GM23248 (cell line): ENCODE results near the gene ATP6V0C. TPM values are rescaled to one million over a fixed set of nuclear protein-coding genes. Genes with fewer than 3 reads are reported as not detected.

Source experiments
- DNase-seq: peaks from one replicate; pipeline ENCODE4 v3.0.0-alpha.2; 2015
- H2AFZ ChIP-seq: fragments of 200-600 bp; sonication (generic); 2 replicates; pipeline ENCODE4 v1.6.1; 2016; ENCODE audit warnings: antibody characterized with exemption
- H3F3A ChIP-seq: fragments of 200-600 bp; sonication (generic); 2 replicates; pipeline ENCODE4 v1.6.1; 2016; ENCODE audit warnings: mild to moderate bottlenecking, antibody characterized with exemption, mixed run types; ENCODE audit not compliant: insufficient read depth
- H3K27ac ChIP-seq: fragments of 200-600 bp; sonication (generic); 2 replicates; pipeline ENCODE4 v1.5.1; 2016; ENCODE audit warnings: mild to moderate bottlenecking
- H3K27me3 ChIP-seq: fragments of 200-600 bp; sonication (generic); replicated peaks from 2 replicates; pipeline ENCODE4 v1.6.1; 2016; ENCODE audit warnings: mild to moderate bottlenecking; ENCODE audit not compliant: insufficient read depth
- H3K36me3 ChIP-seq: fragments of 200-600 bp; sonication (generic); 2 replicates; pipeline ENCODE4 v1.6.1; 2016; ENCODE audit warnings: low read depth, mild to moderate bottlenecking
- H3K4me1 ChIP-seq: fragments of 200-600 bp; sonication (generic); 2 replicates; pipeline ENCODE4 v1.6.1; 2016; ENCODE audit warnings: mild to moderate bottlenecking; ENCODE audit not compliant: insufficient read depth
- H3K4me2 ChIP-seq: fragments of 200-600 bp; sonication (generic); one replicate; pipeline ENCODE4 v1.6.1; 2016; ENCODE audit warnings: mild to moderate bottlenecking; ENCODE audit not compliant: unreplicated experiment
- H3K4me3 ChIP-seq: fragments of 200-600 bp; sonication (generic); 2 replicates; pipeline ENCODE4 v1.5.1; 2016; ENCODE audit warnings: mild to moderate bottlenecking
- H3K79me2 ChIP-seq: fragments of 200-600 bp; sonication (generic); 2 replicates; pipeline ENCODE4 v1.6.1; 2016; ENCODE audit warnings: mild to moderate bottlenecking; ENCODE audit not compliant: insufficient read depth
- H3K9ac ChIP-seq: fragments of 200-600 bp; sonication (generic); 2 replicates; pipeline ENCODE4 v1.6.1; 2016; ENCODE audit warnings: mild to moderate bottlenecking
- H3K9me2 ChIP-seq: fragments of 200-600 bp; sonication (generic); 2 replicates; pipeline ENCODE4 v1.6.1; 2016; ENCODE audit warnings: mixed run types, mild to moderate bottlenecking, moderate library complexity; ENCODE audit not compliant: insufficient read depth
- H3K9me3 ChIP-seq: fragments of 200-600 bp; sonication (generic); one replicate; pipeline ENCODE4 v1.6.1; 2017; ENCODE audit warnings: low read depth
- H4K20me1 ChIP-seq: fragments of 200-600 bp; sonication (generic); 2 replicates; pipeline ENCODE4 v1.6.0; 2016; ENCODE audit not compliant: insufficient read depth
- EZH2 ChIP-seq: fragments of 200-600 bp; sonication (generic); IDR thresholded peaks from 2 replicates; pipeline ENCODE4 v1.6.1; 2018; ENCODE audit warnings: antibody characterized with exemption, mild to moderate bottlenecking; ENCODE audit not compliant: insufficient read depth, poor library complexity, severe bottlenecking
- EZH2phosphoT487 ChIP-seq: fragments of 200-600 bp; sonication (generic); IDR thresholded peaks from 2 replicates; pipeline ENCODE4 v1.6.1; 2018; ENCODE audit warnings: antibody characterized with exemption, moderate library complexity, mild to moderate bottlenecking, low read depth; ENCODE audit not compliant: insufficient read depth
- WGBS, 2 experiments: methylation state at CpG; one replicate each; pipeline ENCODE4 v1.1.6; 2015 to 2017; ENCODE audit warnings: low lambda C conversion rate in 2 of 2, low coverage in 1 of 2; ENCODE audit errors: missing lambda C conversion rate in 2 of 2; 5-methylcytosine and 5-hydroxymethylcytosine counted together
- in situ Hi-C: fragments of 300-500 bp; cut with MboI; formaldehyde crosslinking; loops from 2 replicates; pipeline ENCODE4 v1.15.0; 2020
- polyA plus RNA-seq: library from polyadenylated mRNA; unstranded; fragments of >200 nt; fragmentation: Nextera tagmentation; extraction: Ambion mirVana; gene quantifications from 2 replicates; pipeline ENCODE4 v1.2.1, GENCODE V29; 2016
- total RNA-seq: library from RNA; depleted of rRNA; stranded (reverse); fragments of >200 nt; shearing (Covaris generic); gene quantifications from 2 replicates; pipeline ENCODE4 v1.2.3, GENCODE V29; 2014

The ATP6V0C gene
- total and polyA plus RNA-seq, 2 experiments from 2014 or later = 43.2 to 186 TPM

DNA sequence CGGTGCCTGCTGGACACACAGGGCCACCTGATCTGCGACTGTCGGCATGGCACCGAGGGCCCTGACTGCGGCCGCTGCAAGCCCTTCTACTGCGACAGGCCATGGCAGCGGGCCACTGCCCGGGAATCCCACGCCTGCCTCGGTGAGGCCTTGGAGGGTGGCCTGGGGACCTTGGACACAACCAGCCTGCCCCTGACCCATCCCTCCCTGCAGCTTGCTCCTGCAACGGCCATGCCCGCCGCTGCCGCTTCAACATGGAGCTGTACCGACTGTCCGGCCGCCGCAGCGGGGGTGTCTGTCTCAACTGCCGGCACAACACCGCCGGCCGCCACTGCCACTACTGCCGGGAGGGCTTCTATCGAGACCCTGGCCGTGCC, 41.3 kb upstream of the ATP6V0C start:
- H3K9me3 ChIP-seq = no peaks in the 10 kb centered on the region

DNA sequence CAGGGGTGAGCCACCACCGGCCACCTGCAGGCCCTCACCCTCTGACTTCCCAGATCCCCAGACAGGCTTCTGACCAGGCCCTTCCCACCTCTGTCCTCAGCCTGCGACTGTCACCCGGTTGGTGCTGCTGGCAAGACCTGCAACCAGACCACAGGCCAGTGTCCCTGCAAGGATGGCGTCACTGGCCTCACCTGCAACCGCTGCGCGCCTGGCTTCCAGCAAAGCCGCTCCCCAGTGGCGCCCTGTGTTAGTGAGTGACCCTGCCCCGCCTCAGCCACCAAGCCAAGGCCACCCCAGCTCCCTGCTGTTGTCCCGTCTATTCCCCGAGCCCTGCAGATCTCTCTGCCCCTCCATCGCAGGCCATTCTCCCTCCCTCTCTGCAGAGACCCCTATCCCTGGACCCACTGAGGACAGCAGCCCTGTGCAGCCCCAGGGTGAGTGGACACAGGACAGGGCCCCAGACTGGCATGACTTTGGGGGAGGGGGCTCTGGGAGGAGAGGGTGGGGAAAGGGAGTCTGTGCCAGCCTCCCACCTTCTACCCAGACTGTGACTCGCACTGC, 40.8 kb upstream of the ATP6V0C start:
- WGBS, 2 experiments = 87 to 93% methylated on average over 10 to 14 of the region's 14 CpGs
- peaks cover 23% of the 10 kb centered on the region for H3K79me2 ChIP-seq
- no peaks in the 10 kb centered on the region for H3K27me3 ChIP-seq
- no peaks in the 10 kb centered on the region for H3F3A ChIP-seq
- H3K9me2 ChIP-seq = no peaks in the 10 kb centered on the region
- H3K9ac ChIP-seq = no peak overlapping the region
- H3K4me3 ChIP-seq = no peak overlapping the region
- in situ Hi-C loops = no loop called here
- H3K27ac ChIP-seq = no peak overlapping the region
- DNase-seq = no peak
- H4K20me1 ChIP-seq = no peaks in the 10 kb centered on the region
- H3K36me3 ChIP-seq = no peaks in the 10 kb centered on the region
- TF ChIP-seq EZH2 = no peak
- no peak for TF ChIP-seq EZH2phosphoT487
- H3K4me1 ChIP-seq = no peaks in the 10 kb centered on the region; the same call in 1 of the 2 replicates
- H3K4me2 ChIP-seq = no peak overlapping the region
- no peak overlapping the region for H2AFZ ChIP-seq
- no peaks in the 10 kb centered on the region for H3K9me3 ChIP-seq

More for the DNA sequence above, 41.3 kb upstream of the ATP6V0C start:
- no peak overlapping the region for H2AFZ ChIP-seq
- no peak overlapping the region for H3K9ac ChIP-seq
- no peaks in the 10 kb centered on the region for H3K27me3 ChIP-seq
- no peak overlapping the region for H3K4me3 ChIP-seq
- H3K27ac ChIP-seq = no peak overlapping the region
- in situ Hi-C loops = no loop called here
- whole genome bisulfite sequencing, 2 experiments = 94 to 97% methylated on average over 26 to 27 of the region's 27 CpGs
- no peaks in the 10 kb centered on the region for H3K9me2 ChIP-seq
- TF ChIP-seq EZH2 (no peak), EZH2phosphoT487 (no peak)
- no peak overlapping the region for H3K4me2 ChIP-seq
- no peaks in the 10 kb centered on the region for H3F3A ChIP-seq
- H4K20me1 ChIP-seq = no peaks in the 10 kb centered on the region
- peaks cover 20% of the 10 kb centered on the region for H3K79me2 ChIP-seq
- no peaks in the 10 kb centered on the region for H3K36me3 ChIP-seq
- DNase-seq = no peak
- no peaks in the 10 kb centered on the region; the same call in 1 of the 2 replicates for H3K4me1 ChIP-seq

DNA sequence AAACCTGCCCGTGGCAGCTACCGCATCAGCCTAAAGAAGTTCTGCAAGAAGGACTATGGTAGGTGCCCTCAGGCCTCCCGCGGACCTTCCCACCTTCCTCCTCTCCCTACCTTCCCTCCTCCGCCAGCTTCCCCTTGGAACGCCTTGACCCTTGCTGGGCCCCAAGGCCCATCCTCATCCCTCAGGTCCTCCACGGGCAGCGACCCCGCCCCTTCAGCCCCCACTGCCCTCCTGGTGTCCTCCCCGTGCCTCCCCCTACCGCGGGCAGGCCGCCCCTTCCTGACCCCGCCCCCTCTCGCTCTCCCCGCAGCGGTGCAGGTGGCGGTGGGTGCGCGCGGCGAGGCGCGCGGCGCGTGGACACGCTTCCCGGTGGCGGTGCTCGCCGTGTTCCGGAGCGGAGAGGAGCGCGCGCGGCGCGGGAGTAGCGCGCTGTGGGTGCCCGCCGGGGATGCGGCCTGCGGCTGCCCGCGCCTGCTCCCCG, 40.3 kb upstream of the ATP6V0C start:
- peak overlapping the region; percentile 93 for H3K4me3 ChIP-seq
- WGBS, 2 experiments = 15 to 29% methylated on average over 18 to 37 of the region's 49 CpGs
- no peaks in the 10 kb centered on the region for H3K9me2 ChIP-seq
- H4K20me1 ChIP-seq = no peaks in the 10 kb centered on the region
- no peaks in the 10 kb centered on the region; the same call in 1 of the 2 replicates for H3K4me1 ChIP-seq
- no peak overlapping the region for H3K9ac ChIP-seq
- peak overlapping the region; percentile 51 for H3K4me2 ChIP-seq
- H3K79me2 ChIP-seq = peaks cover 28% of the 10 kb centered on the region
- no peaks in the 10 kb centered on the region for H3F3A ChIP-seq
- in situ Hi-C loops = no loop called here
- no peaks in the 10 kb centered on the region for H3K27me3 ChIP-seq
- no peak overlapping the region for H2AFZ ChIP-seq
- no peaks in the 10 kb centered on the region for H3K9me3 ChIP-seq
- H3K27ac ChIP-seq = no peak overlapping the region
- no peak for DNase-seq
- no peak for TF ChIP-seq EZH2phosphoT487
- TF ChIP-seq EZH2 = no peak
- no peaks in the 10 kb centered on the region for H3K36me3 ChIP-seq

DNA sequence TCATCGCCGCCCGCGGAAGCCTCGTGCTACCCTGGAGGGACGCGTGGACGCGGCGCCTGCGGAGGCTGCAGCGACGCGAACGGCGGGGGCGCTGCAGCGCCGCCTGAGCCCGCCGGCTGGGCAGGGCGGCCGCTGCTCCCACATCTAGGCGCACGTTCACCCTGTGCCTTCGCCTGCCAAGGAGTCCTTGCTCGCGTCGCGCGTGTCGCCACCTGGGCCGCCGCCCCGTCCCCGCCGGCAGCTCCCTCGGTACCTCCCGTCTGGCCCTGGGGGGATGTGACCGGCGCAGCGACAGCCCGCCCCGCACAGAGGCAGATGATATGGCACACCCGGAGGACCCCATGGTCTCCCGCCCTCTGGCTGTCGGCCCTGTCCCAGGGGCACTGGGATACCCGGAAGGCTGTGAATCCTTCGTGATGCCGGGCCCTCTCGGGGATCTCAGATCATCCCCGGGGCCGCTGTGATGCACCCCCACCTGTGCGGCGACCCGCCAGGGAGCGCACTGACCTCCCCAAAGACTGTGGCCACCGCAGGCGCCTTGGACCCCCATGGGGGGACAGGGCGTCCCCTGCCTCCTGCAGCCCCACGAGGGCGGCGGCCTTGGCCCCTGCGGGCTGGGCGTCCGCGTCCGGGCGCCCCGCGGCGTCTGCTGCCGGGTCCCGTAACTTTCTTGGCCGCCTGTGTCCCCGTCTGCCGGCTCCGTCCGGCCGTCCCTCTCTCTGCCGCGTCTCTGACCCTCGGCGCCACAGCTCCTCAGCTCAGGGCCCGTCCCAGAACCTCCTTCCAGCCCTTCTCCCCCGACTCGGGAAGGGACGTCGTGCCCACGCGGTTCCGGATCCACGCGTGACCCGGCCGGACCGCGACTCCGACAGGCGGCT, 39.5 kb upstream of the ATP6V0C start:
- 1 to 2% methylated on average over 40 to 63 of the region's 100 CpGs for WGBS, 2 experiments
- H3K4me2 ChIP-seq = peak overlapping the region; percentile 86
- H4K20me1 ChIP-seq = no peaks in the 10 kb centered on the region

More for the DNA sequence above, 39.5 kb upstream of the ATP6V0C start:
- peak overlapping the region; percentile 90 for H2AFZ ChIP-seq
- H3F3A ChIP-seq = no peaks in the 10 kb centered on the region
- DNase-seq = peak; percentile 79
- H3K36me3 ChIP-seq = no peaks in the 10 kb centered on the region
- TF ChIP-seq EZH2phosphoT487 (no peak), EZH2 (no peak)
- H3K9ac ChIP-seq = peak overlapping the region; percentile 83
- in situ Hi-C loops = no loop called here
- no peaks in the 10 kb centered on the region for H3K27me3 ChIP-seq
- no peaks in the 10 kb centered on the region for H3K9me3 ChIP-seq
- H3K9me2 ChIP-seq = no peaks in the 10 kb centered on the region
- H3K79me2 ChIP-seq = peaks cover 35% of the 10 kb centered on the region
- peak overlapping the region; percentile 93 for H3K4me3 ChIP-seq
- H3K4me1 ChIP-seq = no peaks in the 10 kb centered on the region; the same call in 1 of the 2 replicates
- peak overlapping the region; percentile 49 for H3K27ac ChIP-seq
